HG02973 (cell line): ENCODE data around the gene CHODL.

Source experiments
- ATAC-seq: cut with Tn5 transposase; IDR thresholded peaks from one replicate; pipeline ENCODE4 v1.9.1; 2021; ENCODE audit warnings: moderate library complexity; ENCODE audit not compliant: unreplicated experiment

CHODL gene, protein sequence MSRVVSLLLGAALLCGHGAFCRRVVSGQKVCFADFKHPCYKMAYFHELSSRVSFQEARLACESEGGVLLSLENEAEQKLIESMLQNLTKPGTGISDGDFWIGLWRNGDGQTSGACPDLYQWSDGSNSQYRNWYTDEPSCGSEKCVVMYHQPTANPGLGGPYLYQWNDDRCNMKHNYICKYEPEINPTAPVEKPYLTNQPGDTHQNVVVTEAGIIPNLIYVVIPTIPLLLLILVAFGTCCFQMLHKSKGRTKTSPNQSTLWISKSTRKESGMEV

DNA sequence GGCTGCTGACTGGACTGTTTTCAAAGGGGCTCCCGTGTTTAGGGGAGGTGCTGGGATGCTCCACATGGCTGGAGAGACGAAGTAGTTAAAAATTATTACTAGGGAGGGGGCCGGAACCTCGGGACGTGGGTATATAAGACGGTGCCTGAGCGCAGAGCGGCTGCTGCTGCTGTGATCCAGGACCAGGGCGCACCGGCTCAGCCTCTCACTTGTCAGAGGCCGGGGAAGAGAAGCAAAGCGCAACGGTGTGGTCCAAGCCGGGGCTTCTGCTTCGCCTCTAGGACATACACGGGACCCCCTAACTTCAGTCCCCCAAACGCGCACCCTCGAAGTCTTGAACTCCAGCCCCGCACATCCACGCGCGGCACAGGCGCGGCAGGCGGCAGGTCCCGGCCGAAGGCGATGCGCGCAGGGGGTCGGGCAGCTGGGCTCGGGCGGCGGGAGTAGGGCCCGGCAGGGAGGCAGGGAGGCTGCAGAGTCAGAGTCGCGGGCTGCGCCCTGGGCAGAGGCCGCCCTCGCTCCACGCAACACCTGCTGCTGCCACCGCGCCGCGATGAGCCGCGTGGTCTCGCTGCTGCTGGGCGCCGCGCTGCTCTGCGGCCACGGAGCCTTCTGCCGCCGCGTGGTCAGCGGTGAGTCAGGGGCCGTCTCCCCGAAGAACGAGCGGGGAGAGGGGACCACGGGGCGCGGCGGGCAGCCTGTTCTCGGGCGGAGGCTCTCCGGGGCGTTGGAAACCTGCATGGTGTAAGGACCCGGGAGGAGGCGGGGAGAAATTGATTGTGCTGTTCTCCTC, at the start of gene CHODL:
TSS of gene CHODL (plus strand) at position 163 of the 793 bp plus-strand sequence. CDS start at position 554, 391 bp downstream.
- no peak for ATAC-seq

DNA sequence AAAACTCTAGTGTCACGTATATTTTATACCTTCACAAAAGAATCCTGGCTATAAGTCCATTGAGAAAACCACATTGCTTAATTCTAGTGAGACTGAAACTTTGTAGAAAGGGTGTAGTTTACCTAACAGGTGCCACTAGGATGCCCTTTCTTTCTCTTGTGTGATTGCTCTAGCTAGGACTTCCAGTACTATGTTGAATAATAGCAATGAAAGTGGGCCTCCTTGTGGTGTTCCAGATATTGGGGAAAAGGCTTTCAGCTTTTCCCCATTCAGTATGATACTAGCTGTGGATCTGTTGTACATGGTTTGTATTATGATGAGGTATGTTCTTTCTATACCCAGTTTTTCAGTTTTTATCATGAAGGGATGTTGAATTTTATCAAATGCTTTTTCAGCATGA, 39.7 kb upstream of the CHODL start:
- ATAC-seq = no peak

DNA sequence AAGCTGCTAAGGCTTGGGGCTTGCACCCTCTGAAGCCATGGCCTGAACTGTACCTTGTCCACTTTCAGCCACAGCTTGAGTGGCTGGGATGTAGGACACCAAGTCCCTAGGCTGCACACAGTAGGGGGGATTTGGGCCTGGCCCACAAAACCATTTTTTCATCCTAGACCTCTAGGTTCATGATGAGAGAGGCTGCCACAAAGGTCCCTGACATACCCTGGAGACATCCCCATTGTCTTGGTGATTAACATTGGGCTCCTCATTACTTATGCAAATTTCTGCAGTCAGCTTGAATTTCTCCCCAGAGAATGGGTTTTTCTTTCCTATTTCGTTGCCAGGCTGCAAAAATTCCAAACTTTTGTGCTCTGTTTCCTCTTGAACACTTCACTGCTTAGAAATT, 26.3 kb upstream of the CHODL start:
- no peak for ATAC-seq

DNA sequence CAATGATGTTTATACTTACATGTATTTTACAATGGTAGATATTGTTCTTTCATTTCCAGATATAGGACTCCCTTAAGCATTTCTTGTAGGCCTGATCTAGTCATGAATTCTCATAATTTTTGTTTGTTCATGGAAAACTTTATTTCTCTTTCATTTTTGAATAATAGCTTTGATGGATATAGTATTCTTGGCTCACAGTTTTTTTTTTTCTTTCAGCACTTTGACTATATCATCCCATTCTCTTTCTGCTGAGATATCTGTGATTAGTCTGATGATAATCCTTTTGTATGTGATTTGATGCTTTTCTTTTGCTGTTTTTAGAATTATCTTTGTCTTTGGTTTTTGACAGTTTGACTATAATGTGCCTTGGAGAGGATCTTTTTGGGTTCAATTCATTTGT, 24.1 kb upstream of the CHODL start:
- ATAC-seq = no peak

DNA sequence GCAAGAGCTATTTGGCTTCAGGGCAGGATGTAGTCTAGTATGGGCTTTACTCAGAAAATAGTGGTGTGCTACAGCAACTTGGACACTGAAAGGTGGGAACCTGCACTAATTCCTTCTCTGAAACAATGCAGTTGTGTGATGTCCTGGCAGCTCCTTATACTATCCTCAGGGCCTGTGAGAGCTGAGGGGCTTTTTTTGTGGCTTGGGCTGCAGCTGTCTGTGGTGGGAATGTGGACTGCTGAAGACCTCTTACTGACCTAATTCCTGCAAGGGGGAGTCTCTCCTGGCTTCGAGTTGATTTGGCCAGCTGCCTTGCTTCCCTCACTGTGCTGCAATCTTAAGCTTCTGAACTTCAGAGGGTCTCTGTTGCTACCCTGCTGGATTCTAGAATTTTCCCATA, 22.3 kb upstream of the CHODL start:
- no peak for ATAC-seq

DNA sequence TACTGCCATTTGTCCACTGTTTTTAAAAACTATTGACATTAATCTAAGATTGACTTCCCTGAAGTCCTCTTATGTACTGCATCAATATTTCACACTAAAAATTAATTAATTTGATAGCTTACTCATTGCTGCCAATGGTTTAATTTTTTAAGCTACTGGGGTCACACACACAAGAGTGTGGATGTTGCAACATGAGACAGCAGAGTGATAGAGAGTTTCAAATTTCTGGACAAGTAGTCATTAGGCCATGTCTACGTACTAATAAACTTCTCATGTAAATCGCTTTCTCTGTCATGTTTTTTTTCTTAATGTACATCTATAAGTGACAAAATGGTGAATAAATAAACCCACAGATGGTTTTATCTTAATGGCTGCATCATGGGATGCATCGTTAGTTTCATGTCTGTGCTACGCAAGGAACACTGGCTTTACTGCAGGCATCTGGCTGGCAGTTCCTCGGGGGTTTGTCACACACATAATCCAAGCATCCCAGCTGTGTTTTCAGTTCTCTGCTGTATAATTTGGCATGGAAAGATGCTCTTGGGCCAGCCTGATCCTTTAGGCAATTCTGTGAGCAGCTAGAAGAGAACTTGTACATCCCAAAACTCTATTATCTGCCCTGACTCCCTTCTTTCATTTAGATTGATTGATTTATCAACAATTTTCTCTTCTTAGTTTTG, 16.4 kb upstream of the CHODL start:
- no peak for ATAC-seq

DNA sequence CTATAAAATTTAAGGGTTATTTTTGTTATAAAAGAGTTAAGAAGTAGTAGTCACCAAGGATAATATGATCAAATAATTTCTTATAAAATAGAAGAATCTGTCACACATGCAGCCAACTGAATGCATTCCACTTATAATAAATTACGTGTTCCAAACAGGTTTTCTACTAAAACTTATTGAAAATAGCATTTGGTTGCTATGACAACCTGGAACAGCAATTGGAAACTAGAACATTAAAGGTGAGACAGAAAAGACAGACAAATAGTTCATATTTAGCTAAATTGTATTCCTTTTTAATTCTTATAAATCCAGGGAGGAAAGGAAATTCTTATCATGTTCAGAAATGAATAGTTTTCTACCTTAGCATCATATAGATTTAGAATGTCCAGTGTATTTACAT, 9.1 kb upstream of the CHODL start:
- ATAC-seq = no peak

DNA sequence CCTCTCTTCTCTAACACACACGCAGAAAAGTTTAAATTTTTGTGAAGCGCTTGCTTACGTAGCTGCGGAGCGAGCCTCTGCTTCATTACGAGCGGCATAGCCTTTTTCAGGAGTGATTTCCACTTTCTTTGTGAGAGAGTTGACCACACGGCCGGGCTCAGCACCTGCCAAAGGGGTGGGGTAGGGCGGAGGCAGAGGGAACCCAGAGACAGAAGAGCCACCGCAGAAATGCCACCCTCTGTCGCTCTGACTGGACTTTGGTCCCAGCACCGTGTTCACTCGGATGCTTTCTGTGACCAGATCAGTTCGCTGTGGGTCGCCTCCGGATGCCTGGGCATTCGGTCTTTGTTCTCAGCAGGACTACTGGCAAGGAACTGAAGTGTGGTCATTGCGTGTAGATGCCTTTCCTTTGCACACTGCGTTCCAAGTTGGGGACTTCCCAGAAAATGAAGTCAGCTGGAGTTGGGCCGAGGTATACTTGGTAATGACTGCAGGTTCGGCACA, 883 bp downstream of the CHODL start:
- no peak for ATAC-seq

DNA sequence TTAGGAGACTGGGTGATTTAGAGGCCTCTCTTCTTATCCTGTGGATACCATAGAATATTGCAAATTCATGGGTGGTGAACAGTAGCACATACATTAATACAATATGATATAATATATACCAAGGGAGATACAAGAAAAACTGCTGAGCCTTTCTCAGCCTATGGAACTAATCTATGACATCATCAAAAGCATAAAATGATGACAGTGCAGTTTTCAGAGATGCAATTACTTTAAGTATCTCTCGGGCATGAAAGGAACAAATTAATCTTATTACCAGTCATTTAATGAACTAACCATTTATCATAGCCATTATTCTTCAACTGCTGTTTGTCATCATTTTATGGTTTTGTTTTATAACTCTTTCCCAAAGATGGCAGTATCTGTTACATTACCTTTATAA, 3.5 kb downstream of the CHODL start:
- ATAC-seq = no peak

DNA sequence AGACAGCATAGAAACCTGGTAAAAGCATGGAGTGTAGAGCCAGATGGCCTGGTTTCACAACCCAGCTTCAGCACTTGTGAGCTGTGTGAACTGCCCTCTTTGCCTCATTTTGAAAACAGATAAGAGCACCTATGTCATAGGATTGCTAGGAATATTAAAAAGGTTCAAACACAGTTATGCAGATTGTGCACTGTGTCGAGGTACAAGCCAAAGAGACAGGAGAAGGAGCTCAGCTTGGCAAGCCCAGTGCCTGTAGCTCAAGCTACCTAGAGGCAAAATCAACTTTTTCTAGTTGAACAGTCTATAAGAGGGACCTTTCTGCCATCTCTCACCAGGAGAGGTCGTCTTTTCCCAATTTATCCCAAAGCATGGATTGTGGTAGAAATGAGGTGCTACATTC, 5.0 kb downstream of the CHODL start:
- ATAC-seq = no peak

DNA sequence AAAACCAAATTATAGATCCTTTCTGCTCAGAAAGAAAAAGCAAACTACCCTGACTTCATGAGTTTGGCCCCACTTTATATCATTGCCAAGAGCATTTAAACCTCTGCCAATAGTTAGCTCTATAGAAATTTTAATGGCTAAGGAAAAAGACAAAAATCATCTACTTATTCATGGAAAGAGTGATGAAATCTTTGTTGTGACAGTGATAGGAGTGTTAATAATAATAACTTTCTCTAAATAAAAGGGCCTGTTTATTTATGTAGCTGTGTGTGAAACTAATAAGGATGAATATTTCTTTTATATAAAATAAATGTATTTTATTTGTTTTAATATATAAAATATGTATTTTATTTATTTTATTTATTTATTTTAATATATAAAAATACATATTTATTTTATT, 6.4 kb downstream of the CHODL start:
- ATAC-seq = no peak

DNA sequence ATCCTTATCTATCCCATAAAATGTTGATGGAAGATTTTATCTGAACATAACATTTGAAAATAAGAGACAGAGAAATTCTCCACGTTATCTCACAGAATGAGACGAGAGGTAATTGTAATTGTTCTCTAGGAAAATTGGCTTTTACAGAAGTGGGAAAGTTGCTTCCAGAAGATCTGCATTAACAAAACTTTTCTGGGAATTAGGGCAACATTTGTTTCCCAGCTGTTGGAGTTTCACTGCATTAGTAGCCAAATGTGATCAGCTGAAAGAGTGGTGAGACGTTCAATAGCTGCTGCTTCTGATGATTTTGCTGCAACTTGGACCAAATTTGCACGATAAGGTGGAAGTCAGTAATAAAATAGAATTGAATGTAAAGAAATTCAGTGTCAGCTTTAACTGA, 7.6 kb downstream of the CHODL start:
- no peak for ATAC-seq

DNA sequence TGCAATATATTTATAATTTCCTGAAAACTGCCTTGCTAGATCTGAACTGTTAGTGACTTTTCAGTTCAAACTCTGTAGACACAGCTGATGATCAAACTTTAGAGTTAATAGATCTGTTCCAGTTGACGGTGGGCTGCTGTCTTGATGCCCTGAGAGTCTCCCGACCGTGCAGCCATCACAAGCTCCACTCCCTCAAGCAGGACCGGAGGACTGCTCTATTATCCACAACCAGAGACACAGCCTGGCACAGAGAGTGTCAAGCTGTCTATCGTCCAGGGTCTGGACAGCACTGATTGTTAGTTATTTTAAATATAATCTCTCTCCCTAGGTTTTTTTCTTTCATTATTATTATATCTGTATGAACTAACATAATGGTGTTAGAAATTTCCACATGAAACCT, 8.0 kb downstream of the CHODL start:
- no peak for ATAC-seq

DNA sequence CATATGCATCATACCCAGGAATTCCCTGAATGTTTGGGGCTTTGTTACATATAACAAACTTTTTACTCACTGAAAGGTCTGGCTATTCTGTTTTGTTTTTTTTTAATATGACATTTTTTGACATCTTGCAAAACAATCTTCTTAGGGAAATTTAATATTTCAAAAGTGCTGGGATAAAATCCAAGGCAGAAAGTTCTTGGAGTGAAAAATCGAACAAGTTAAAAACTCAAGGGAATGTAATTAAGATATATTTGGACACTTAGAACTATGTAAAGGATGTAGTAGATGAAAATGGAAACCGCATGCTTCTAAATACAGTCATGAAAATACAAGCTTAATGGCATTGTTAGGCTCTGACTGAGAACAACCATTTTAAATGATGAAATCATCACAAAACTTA, 8.6 kb downstream of the CHODL start:
- ATAC-seq = no peak

DNA sequence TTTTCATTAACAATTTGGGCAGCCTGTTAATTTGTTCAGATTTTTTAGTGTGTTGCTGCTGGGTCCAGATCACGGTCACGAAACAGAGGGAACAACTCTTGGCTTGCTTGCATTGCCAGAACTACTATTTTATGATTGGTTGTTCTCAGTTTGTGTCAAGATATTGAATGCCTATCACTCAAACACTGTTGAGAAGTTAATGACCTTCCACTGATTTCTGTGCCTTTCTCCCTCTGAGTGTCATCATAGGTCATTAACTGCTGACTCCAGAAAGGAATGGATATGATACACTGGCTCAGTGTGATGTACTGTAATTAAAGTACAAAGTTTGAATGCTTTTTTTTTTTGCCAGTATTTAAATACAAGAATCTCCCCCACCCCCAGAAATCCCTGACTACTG, 9.2 kb downstream of the CHODL start:
- no peak for ATAC-seq

DNA sequence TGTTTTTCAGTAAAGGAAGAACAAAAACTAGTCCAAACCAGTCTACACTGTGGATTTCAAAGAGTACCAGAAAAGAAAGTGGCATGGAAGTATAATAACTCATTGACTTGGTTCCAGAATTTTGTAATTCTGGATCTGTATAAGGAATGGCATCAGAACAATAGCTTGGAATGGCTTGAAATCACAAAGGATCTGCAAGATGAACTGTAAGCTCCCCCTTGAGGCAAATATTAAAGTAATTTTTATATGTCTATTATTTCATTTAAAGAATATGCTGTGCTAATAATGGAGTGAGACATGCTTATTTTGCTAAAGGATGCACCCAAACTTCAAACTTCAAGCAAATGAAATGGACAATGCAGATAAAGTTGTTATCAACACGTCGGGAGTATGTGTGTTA, 21.3 kb downstream of the CHODL start:
- no peak for ATAC-seq

DNA sequence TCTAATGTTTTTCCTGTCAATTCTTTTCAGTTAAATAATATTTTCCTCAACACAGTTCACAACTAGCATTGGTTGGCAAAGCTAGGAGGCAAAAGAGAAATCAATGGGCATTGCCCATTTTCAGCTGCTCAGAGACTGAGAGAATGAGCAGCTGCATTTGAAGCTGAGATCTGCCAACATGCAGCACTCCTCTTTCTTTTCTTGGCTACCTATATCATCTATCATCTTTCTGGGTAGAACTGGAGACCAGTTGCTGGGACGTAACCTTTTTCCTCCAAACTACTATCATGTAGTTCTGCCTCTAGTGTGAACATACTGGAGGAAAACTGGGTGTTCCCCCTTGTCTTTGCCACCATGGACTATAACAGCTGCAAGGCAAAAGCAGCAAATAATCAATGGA, 22.9 kb downstream of the CHODL start:
- no peak for ATAC-seq

DNA sequence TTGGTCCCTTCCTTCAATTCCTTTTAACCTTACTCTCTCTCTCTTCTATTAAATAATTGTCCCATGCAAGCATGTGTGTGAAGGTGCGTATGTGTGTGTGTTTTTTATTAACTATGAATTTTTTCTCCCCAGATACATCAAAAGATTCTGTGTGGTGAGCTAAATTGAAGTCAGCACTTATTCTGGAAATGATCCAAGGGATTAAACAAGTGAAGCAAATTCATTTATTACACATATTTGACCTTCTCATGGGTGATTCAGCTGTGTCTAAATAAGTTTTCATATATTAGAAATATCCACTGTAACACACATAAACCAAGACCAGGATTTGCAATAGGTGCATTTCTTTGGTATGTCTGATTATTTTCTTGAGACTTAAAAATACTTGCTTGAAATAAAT, 24.3 kb downstream of the CHODL start:
- ATAC-seq = no peak

DNA sequence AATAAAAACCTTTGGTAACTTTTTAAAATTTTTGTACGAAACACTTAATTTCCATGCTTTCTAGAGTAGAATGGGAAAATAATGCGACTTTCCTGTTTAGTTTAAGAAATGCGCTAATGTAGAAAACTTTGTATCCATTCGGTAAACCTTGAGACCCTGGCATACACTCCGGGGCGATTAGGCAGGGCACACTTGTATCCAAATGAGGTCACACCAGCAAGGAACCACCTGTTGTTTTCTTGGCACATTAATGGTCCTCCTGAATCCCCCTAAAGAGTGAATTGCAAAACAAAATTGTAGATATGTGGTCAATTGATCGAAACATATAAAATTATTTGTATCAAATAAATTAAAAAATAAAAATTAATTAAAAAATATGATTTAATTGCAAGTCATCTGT, 25.2 kb downstream of the CHODL start:
- ATAC-seq = no peak

DNA sequence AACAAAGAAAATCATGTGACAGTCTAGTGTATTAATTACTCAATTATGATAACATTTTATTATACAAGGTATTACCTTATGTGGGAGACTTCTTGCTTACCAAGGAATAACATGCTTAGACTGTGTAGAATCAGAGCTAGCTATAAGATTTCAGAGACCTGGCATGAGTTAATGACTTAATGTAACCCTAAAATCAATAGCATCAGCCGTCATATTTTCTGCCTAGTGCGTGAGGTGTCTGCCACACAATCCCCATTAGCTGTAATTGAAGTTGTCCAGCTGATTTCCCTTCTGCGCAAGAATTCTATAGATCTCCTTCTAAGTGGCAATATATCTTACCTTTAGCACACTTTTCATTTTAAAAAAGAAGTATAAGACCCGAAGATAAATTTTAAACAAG, 28.8 kb downstream of the CHODL start:
- ATAC-seq = no peak

DNA sequence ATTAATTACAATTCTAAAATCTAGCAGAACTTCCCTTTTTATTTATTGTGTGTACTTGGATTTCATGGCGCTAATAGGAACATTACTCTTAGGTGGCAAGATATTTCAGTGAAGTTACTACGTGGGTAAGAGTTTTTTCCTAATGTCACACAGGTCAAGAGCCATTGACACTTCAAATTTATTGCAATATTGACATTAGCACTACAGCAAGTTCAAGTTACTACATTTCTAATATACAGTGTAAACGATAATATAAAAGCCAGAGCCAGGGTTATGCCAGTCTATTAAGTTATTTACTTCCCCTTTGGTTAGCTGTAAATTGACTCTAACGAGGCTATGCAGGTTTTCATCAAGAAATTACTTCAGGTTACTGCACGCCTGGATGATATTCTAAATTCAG, 29.7 kb downstream of the CHODL start:
- ATAC-seq = no peak

DNA sequence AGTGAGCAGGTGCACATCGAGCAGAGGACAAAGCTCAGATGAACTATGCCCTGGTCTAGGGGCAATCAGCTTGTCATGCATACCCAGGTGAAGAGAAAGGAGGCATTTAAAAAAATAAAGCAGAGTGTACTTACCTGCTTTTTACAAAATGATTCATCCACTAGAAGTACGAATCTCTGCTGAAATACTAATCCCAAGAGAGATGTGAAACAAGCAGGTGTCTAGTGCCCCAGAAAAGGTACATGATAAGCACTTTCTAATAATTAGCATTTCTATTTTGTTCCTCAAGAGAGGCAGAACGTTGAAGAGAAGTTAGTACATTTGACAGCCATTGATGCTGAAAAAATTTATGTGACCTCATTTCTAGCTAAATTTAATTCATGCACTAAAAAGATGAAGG, 31.1 kb downstream of the CHODL start:
- ATAC-seq = no peak
